ENCODE data around the gene PLEKHD1.

The PLEKHD1 gene

DNA sequence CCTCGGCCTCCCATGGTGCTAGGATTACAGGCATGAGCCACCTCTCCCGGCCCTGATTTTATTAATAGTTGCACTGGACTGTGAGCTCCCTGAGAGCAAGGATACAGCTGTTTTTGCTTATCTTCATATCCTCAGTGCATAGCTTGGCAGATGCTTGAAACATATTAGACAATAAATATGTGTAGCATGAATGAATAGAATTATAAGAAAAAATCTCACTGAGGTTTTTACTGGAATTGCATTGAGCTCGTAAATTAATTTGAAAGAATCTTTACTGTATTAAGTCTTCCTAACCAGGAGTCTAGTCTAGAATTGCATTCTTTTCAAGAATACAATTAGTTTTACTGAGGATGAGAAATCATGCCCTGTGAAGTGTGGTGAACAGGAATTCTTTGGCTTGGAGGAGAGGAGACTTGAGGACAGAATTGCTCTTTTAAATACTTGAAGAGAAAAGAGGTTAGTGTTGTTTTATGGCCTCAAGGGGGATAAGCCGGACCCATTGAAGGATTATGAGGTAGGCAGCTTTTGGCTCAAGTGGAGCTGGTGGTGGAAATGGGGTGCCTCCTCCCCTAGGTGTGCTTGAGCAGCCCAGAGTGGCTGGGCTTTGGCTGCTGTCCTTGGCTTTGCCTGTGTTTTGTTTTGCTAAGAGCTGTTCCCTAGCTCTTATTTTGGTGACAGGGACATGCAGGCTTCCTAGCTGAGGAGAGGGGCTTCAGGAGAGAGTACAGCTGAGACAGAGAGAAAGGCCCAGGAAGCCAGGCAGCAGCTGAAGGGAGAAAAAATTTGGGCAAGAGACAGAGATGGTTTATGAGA, 34.0 kb downstream of the PLEKHD1 start:
- no peak for DNase-seq (ENCODE audit: low read depth)

DNA sequence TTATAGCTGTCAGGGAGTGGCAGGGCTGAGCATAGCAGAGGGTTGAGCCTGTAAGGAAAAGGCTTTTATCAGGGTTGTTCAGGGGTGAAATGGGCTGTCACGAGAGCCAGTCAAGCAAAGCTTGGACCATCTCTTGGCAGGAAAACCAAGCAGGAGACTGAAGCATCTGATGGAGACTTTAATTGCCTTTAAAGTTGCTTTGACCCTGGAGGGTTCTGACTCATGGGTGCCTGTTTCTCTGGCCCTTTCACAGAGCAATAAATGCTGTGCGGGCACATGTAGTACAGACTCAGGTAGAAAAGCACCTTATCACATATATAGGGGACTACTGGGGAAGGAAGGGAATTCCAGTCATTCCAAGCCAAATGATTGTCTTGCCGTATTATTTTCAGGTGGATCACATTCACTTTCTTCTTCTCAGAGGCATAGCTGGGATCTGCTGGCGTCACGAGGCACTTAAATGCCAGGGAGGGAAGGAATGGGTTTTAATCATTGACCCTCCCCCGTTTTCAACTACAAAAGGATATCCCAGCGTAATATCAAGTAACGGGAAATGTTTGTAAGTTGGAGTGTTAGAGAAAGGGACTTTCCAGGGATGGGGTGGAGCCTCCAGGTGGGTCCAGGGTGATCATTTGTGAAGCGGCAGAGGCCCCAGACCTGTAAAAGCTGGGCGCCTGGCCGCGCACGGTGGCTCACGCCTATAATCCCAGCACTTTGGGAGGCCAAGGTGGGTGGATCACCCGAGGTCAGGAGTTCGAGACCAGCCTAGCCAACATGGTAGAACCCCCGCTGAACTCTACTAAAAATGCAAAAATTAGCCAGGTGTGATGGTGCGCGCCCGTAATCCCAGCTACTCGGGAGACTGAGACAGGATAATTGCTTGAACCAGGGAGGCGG, 34.9 kb downstream of the PLEKHD1 start:
- no peak for DNase-seq (ENCODE audit: low read depth)

- no peak for DNase-seq (ENCODE audit: low read depth)
Measured at GRCh38 chr14:69522026-69522425, 37.5 kb downstream of the PLEKHD1 start.

GRCh38 chr14:69525896-69526295, 41.4 kb downstream of the PLEKHD1 start:
- no peak for DNase-seq (ENCODE audit: low read depth)

DNA sequence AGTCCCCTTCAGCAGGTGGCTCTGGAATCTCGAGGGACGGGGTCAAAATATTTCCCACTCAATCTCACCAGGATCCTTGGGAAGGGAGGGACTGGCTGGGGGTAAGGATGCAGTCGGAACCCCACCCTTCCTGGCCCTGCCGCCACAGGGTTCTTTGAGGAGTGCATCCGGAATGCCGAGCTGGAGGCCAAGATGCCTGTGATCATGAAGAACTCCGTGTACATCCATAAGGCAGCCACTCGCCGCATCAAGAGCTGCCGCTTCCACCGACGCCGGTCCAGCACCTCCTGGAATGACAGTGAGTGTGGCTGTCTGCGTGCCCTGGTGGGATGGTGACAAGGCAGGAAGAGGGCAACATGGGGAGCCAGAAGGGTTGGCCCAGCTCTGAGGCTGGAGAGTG, 43.1 kb downstream of the PLEKHD1 start:
- DNase-seq (ENCODE audit: low read depth): no peak

DNA sequence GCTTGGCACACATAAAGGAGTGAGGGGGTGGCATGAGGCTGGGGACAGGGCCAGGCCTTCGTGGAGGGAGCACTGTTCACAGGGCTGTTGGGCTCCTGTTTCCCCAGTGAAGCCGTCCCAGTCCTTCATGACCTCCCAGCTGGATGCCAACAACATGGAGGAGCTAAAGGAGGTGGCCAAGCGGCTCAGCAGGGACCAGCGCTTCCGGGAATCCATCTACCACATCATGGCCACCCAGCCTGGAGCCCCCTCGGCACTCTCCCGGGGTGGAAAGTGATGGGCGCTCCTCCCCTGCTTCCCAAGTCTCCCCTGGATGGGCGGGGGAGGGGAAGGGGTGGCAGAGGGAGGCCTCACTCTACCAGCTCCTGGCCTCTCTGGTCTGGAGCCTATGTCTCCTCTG, 43.6 kb downstream of the PLEKHD1 start:
- DNase-seq (ENCODE audit: low read depth): no peak

DNA sequence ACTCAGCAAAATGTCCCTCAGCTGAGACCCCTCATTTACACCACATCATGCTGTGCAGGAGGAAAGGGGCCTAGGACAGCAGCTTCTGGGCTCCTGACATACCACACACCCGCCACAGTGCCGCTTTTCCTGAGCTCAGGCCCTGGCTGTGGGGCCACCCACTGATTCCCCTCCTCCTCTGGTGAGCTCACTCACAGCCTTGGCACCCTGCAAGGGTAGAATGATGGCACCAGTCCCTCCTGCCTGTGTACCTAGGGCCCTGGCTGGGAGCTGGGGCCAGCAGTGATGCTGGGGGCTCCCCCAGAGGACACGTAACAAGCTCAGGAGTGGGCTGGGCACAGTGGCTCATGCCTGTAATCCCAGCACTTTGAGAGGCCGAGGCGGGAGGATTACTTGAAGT, 44.4 kb downstream of the PLEKHD1 start:
- DNase-seq (ENCODE audit: low read depth): no peak

DNA sequence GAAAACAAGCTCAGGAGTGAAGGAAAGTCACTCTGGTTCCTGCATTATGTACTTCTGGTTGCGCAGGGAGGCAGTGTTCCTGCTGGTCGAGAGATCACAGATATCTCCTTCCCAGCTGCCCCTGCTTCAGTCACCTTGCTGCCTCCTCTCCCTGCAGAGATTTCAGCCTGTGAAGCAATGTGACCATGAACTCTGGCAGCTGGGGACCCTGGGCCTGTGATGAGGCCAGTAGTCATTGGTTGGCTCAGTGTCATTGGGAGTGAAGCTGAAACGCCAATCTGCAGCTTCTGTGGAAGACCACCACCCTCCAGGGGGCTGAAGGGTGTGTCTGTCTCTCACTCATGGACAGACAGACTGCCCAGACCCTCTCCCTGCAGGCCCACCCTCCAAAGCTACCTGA, 45.0 kb downstream of the PLEKHD1 start:
- DNase-seq (ENCODE audit: low read depth): no peak

- no peak for DNase-seq (ENCODE audit: low read depth)
Measured at GRCh38 chr14:69530095-69530494, 45.6 kb downstream of the PLEKHD1 start.

DNA sequence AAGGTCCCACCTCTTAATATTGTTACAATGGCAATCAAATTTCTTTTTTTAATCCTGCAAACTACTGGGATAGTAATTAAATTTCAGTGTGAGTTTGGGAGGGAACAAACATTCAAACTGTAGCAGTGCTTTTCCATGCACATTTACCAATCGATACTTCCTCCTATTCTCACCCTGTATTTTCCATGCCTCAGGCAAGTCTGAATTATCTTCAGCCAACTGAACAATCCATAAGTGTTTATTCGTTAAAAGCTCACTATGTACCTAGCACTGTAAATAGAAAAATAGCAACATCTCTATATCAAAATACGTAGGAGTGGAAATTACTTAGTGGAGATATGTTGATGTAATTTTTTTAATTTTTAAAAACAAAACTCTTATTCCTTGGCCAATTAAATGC, 46.6 kb downstream of the PLEKHD1 start:
- no peak for DNase-seq (ENCODE audit: low read depth)

DNA sequence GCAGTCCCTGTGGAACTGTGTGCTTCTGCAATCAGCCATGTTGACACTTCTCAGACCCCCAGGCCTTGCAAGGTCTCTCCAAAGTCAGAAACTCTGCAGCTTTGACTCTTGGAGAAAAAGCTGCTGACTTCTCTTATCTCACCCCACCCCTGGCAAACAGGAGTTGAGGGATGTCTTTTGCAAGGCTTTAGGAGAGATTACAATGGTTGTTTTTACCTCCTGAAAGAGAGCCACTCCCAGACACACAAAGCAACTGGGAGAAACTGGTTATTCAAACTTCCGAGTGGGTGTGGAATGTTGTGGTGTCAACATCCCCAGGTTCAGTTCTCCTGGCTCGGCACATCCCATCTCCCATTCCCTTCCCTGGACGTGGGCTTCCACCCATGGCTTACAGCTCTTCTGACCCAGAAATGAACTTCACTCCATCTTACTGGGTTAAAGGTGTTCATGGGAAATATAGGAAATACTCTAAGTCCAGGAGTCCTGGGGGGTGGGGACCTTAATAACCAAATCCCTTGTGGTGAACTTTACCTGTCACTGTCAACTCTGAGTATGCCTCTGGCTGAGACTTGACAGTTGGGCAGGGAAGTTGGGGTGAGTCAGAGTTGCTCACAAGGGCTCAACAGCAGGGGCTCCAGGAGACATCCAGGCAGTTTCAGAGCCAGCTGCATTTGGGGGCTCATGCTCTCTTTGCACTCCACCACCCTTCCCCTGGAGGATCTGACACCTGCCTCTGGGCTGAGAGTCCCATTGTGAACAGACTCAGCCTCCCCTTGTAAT, 48.2 kb downstream of the PLEKHD1 start:
- DNase-seq (ENCODE audit: low read depth): no peak

- peak; percentile 38 for DNase-seq (ENCODE audit: low read depth)
Measured at GRCh38 chr14:69535230-69535848, 50.8 kb downstream of the PLEKHD1 start.

GRCh38 chr14:69536971-69537370, 52.4 kb downstream of the PLEKHD1 start:
- DNase-seq (ENCODE audit: low read depth): no peak

- DNase-seq (ENCODE audit: low read depth): no peak
Measured at GRCh38 chr14:69537900-69538299, 53.4 kb downstream of the PLEKHD1 start.

DNA sequence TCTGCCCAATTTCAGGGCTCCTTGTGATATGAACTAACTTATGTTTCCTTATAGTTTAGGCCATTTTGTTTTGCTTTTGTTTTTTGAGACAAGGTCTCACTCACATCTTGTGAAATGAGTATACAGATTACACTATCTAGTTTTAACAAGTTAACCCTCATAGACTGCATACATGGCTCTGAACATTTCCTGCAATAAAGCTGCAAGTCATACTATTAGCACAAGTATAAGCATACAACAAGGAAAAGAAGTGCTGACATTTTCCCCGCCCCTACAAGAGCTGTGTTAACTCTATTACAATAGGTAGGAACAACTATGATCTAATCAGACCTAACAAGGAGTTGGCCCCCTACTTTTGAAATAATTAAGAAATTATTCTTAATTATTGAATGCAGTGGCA, 54.2 kb downstream of the PLEKHD1 start:
- DNase-seq (ENCODE audit: low read depth): no peak

DNA sequence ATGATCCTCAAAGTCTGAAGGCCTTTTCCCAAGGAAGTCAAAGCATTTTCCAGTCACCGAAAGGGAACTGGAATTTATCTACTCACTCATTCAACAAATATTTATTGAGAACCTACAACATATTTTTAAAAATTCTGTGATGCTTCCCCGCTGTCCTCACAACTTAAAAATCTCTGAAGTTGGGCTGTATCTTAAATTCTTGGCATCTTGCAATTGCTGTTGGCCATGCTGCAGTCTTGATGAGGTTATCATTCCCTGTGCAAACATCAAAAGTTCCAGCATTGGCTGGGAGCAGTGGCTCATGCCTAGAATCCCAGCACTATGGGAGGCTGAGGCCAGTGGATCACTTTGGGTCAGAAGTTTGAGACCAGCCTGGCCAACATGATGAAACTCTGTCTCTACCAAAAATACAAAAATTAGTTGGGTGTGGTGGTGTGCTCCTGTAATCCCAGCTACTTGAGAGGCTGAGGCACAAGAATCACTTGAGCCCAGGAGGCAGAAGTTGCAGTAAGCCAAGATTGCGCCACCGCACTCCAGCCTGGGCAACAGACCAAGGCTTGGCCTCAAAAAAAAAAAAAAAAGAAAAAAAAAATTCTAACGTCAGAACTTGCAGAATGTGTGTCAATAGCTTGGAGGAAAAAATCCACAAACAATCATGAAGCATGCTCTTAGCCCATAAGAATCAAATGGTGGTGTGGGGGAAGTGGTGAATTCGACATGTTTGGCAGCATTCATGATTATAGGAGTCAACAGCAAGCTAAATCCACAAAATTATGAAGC, 55.3 kb downstream of the PLEKHD1 start:
- DNase-seq (ENCODE audit: low read depth): peak; percentile 61

- no peak for DNase-seq (ENCODE audit: low read depth)
Measured at GRCh38 chr14:69540654-69541335, 56.3 kb downstream of the PLEKHD1 start.

DNA sequence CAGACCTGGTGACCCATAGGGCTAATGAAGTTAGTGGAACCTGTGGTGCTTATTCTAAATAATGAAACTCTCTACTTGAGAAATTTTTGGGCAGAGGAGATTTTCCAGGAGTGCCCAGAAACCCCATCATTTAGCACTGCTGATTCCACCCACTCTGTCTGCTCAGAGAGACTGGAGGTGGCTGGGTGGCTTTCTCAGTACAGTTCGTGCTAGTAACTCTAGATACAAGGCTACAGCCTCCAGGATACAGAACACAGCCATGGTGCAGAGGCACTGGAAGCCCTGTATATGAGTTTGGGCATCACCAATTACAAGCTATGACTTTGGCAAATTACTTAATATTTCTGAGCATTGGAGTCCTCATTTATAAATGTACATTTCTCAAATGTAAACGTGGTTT, 57.8 kb downstream of the PLEKHD1 start:
- DNase-seq (ENCODE audit: low read depth): no peak

GRCh38 chr14:69543341-69544115, 59.0 kb downstream of the PLEKHD1 start:
- DNase-seq (ENCODE audit: low read depth): peak; percentile 85

Measured in stromal cell of bone marrow (primary cell).